Glomerular visceral epithelial cell (primary cell): ENCODE results near the gene LCE3C.
"Not testable (repeated sequence)": the region's sequence is repeated elsewhere in the genome, so short reads cannot be mapped to it uniquely, and the experiment has no call there.

Source experiments
- DNase-seq: peaks from one replicate; pipeline ENCODE4 v3.0.0-alpha.2; 2016; ENCODE audit errors: extremely low spot score

LCE3C gene

DNA sequence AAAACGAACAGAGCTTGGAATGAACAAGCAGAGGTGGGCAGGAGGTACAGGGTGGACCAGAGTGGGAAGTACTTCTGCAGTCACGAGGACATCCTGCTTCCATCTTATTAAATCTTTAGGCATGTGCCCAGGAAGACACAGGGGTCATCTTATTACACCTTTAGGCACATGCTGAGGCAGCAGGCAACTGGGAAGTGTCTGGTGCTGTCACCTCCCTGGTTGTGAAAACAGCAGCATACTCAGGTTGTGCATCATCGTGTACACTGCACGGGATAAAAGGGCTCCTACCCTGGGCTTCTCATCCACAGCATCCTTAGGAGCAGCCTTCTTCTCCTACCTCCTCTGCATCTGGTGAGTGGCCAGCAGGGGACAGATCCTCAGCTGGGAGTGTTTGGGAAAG is at the start of gene LCE3C:
Gene LCE3C (plus strand): TSS at position 301 of the 400 bp plus-strand sequence. CDS start 498 bp downstream, outside the sequence.
- no peak for DNase-seq

- DNase-seq = no peak
These were observed 34.9 kb upstream of the LCE3C start for GRCh38 chr1:152565115-152565514.

- DNase-seq = no peak
These were observed 34.4 kb upstream of the LCE3C start for GRCh38 chr1:152565535-152566215.

DNA sequence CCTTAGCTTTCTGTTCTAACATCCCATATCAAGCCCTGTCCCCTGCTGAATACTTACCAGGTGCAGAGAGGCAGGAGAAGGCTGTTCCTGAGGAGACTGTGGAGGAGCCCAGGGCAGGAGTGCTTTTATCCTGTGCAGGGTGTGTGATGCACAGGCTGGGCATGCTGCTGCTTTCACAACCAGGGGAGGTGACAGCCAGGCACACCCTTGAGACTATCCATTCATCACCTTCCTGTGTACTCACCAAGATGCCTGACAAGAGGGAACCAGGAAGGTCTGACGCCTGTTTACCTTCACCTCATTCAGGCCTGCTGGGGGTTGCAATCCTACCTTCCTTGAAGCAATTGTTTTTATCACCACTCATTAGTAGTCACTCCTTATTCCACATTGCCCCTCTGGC is 33.4 kb upstream of the LCE3C start, which contains the start of gene LCE3E:
Gene LCE3E (minus strand): TSS at position 100 of the 400 bp plus-strand sequence. CDS start 572 bp downstream, outside the sequence.
- DNase-seq = no peak

GRCh38 chr1:152577168-152577567 is 22.9 kb upstream of the LCE3C start:
- no peak for DNase-seq

- not testable (repeated sequence) for DNase-seq
These were observed 20.5 kb upstream of the LCE3C start for GRCh38 chr1:152579526-152579925.

- DNase-seq = no peak
These were observed 19.6 kb upstream of the LCE3C start, which contains the start of gene LCE3D for GRCh38 chr1:152580433-152580832. Gene LCE3D, minus strand, starts transcription at chr1:152580516. Its CDS starts 580 bp downstream, at chr1:152579936.

DNA sequence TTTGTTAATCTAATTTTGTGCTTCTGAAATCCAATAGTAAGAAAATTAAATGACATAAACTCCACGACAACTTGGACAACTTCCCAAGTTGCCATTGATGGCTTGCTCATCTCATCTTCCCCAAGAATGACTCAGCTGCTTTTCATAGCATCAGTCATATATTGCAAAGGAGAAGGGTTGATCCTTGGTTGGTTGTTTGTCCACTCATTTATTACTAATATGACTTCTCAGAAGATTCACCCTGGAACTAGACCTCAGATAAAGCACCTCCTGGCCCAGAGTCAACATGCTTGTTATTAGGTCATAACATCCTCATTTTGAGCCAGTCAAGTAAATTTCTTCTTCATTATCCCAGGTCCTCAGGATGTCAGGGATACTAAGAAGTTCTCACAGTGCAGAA is 17.4 kb upstream of the LCE3C start:
- no peak for DNase-seq

- no peak for DNase-seq
These were observed 14.4 kb upstream of the LCE3C start for GRCh38 chr1:152585586-152585985.

DNA sequence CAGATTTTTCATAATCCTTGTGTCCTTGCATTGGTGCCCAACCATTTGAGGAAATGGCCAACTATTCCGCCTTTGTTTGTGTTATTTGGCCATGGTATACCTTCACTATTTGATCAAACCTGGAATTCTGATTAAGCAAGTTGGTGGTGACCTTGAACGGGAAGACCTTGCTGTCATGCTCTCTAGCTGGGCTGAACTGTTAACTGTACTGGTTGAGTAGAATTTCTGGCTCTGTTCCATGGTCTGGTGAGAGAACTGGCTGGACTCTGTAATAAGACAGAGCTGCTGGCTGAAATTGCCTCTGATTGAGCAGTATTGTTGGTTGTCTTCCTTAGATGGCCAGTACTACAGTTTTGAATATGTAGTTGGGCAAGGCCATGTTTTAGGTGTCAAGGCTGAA is 3.0 kb upstream of the LCE3C start:
- DNase-seq = no peak

DNA sequence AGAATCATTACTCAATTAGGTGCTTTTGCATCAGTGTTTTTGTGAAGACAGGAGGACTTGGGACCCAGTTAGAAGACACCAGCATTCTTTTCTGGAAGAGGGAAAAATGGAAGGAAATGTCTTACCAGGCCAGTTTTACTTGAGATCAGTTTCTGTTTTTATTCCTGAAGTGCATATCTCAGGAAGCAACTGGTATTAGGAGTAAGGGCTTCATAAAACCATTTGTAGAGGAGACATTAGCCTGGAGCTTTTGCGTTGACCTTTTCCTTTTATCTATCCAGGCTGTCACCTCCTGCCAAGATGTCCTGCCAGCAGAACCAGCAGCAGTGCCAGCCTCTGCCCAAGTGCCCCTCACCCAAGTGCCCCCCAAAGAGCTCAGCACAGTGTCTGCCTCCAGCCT is 13.5 kb downstream of the LCE3C start, which contains the start of gene LCE3B:
Gene LCE3B (plus strand): TSS at position 301 of the 400 bp plus-strand sequence. CDS start 0 bp downstream, at position 301.
- DNase-seq = no peak

- peak; percentile 0 for DNase-seq
These were observed 22.0 kb downstream of the LCE3C start for GRCh38 chr1:152621993-152622392.

DNA sequence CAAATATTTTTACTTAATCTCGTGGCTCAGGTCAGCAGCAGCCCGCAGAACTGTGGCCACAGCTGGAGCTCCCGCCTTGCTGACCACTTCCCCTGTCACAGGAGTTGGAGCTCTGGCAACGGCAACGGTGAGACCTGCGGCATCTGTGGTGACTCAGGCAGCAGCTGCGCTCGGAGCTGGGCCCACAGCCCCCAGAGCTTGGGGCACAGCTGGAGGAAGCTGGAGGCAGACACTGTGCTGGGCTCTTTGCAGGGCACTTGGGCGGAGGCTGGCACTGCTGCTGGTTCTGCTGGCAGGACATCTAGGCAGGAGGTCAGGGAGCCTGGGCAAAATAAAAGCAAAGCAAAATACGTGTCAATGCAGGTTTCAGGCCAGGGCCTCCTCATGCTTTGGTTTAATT is 22.8 kb downstream of the LCE3C start, which contains the start of gene LCE3A:
Gene LCE3A (minus strand): TSS at position 301 of the 400 bp plus-strand sequence. CDS start 0 bp downstream, at position 301.
- DNase-seq = peak; percentile 0

DNA sequence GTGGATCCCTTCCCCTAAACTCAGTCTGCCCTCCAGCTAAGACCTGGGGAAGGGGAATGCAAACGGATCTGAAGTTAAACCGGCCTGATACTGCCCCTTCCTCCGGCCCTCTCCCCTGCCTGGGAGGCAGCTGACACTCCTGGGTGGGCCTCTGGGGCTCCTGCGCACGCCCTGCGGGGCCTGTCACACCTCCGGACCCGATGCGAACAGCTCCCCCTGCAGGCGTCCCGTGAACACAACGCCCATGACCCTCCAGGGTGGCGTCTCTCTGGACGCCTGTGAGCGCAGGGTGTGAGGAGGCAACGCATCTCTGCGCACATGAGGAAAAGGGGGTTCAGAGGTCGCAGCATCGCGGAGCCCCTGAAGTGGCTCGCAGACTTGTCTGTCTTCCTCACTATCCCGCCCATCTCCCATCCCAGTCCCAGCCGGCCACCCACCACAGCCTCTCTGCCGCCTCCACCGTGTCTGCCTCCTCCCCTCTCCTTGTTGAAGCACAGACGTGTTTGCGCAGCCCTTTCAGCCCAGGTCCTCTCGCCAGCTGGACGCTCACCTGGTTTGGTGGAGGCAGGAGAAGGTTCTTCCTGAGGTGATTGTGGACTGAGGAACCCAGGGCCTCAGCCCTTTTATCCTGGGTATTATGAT is 23.3 kb downstream of the LCE3C start:
- DNase-seq = peak; percentile 0

- no peak for DNase-seq
These were observed 26.7 kb downstream of the LCE3C start for GRCh38 chr1:152626744-152627143.

DNA sequence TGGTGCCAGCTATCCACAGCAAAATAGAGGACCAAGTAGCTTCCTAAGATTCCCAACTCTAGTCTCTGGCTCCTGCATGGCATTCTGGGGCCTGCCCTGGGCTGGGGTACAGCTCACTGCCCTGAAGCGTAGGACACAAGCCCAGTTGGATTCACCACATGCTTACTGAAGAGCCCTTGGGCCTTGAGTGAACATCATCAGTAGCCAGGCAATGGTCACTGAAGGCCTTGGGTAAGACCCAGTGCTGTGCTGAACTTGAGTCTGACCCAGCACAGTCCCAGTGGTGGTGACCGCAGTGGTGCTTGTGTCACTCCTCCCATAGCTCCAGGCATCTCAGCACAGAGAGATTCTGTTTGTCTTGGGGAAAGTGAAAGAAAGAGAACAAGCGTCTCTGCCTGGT is 30.6 kb downstream of the LCE3C start:
- no peak for DNase-seq

DNA sequence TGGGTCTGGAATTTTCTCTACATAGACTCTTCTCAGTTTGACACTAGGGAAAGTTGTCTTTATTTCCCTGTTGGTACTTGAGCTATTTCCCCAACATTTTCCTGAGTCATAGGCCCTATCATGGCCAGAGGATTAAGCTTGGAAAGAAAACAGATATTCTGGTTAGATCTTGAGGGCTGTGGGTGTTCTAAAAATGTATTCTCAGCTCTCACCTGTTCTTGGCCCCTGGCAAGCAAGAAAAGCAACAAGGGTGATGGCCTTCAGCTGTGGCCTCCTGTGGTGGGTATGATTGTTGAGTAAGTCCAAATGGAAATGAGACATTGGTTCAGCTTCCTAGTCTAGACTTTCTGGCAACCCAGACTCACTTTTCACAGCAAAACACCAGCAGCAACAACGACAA is 40.3 kb downstream of the LCE3C start:
- DNase-seq = no peak

DNA sequence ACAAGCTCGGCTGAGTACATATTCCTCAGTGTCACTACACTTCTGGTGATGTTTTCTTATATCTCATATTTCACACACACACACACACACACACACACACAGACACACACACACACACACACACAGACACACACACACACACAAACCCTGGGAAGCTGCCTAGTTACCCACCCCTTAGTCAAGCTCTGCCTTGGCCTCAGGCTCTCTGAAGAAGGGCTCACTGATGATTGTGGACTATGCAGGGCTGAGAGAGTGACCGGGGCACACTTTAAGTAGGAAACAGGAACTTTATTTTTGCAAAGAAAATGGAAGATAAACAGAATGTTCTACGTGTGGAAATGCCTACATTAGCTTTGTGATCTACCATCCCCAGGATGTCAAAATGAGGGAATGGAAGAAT is 43.9 kb downstream of the LCE3C start:
- DNase-seq = no peak

- no peak for DNase-seq
These were observed 45.1 kb downstream of the LCE3C start for GRCh38 chr1:152645146-152645545.

DNA sequence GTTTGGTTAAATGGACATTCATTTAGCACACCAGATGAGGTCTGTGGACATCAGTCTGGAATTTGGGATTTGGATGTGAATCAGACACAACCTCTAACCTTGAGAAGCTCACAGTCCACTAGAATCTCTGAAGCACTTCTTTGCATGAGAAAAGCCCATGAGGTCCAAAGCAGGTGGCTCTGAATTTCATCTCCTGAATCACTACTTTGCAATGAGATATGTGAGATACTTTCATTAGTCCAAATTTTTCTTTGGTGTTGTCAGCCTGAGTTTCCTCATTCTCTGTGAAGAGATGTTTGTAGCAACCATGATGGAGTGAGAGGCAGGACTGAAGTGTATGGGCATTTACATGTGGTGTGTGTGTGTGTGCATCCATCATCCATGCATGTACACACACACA is 46.6 kb downstream of the LCE3C start:
- no peak for DNase-seq
